OCI-LY1 (cell line): ENCODE results near the gene ZBTB46.

ENCODE experiments used
- H2AFZ ChIP-seq: fragments of 200-600 bp; sonication (generic), shearing (Covaris generic); 2 replicates; pipeline ENCODE4 v1.6.0; 2014; ENCODE audit warnings: antibody characterized with exemption, mild to moderate bottlenecking, low read length
- H3F3A ChIP-seq: fragments of 200-600 bp; sonication (generic), shearing (Covaris generic); 2 replicates; pipeline ENCODE4 v1.6.0; 2014; ENCODE audit warnings: mild to moderate bottlenecking, antibody characterized with exemption, low read length, moderate library complexity; ENCODE audit not compliant: insufficient read depth
- H3K27ac ChIP-seq: fragments of 200-600 bp; sonication (generic); 2 replicates; pipeline ENCODE4 v1.5.1; 2014; ENCODE audit warnings: low read length, mixed run types, mild to moderate bottlenecking, low read depth; ENCODE audit not compliant: poor library complexity, severe bottlenecking
- H3K27me3 ChIP-seq: fragments of 200-600 bp; sonication (generic); 2 replicates; pipeline ENCODE4 v1.6.0; 2014; ENCODE audit warnings: antibody characterized with exemption, mild to moderate bottlenecking, low read length, moderate library complexity; ENCODE audit not compliant: insufficient read depth
- H3K36me3 ChIP-seq: fragments of 200-600 bp; sonication (generic); 2 replicates; pipeline ENCODE4 v1.6.1; 2014; ENCODE audit warnings: mild to moderate bottlenecking, antibody characterized with exemption, low read length, moderate library complexity, mixed read lengths; ENCODE audit not compliant: insufficient read depth
- H3K4me1 ChIP-seq: fragments of 200-600 bp; sonication (generic); 2 replicates; pipeline ENCODE4 v1.5.1; 2014; ENCODE audit warnings: mild to moderate bottlenecking, low read length, moderate library complexity; ENCODE audit not compliant: insufficient read depth, severe bottlenecking
- H3K4me2 ChIP-seq: fragments of 200-600 bp; sonication (generic), shearing (Covaris generic); 2 replicates; pipeline ENCODE4 v1.6.1; 2014; ENCODE audit warnings: low read length
- H3K4me3 ChIP-seq: fragments of 200-600 bp; sonication (generic); 2 replicates; pipeline ENCODE4 v1.5.1; 2014; ENCODE audit warnings: low read length, low read depth, mild to moderate bottlenecking, mixed read lengths; ENCODE audit not compliant: poor library complexity, severe bottlenecking
- H3K79me2 ChIP-seq: fragments of 200-600 bp; shearing (Covaris generic); 2 replicates; pipeline ENCODE4 v1.6.1; 2016; ENCODE audit warnings: mixed run types, low read length, mixed read lengths; ENCODE audit not compliant: insufficient read depth
- H3K9ac ChIP-seq: fragments of 200-600 bp; sonication (generic), shearing (Covaris generic); 2 replicates; pipeline ENCODE4 v1.6.1; 2014; ENCODE audit warnings: mild to moderate bottlenecking, low read length, mixed read lengths
- H3K9me2 ChIP-seq: fragments of 200-600 bp; sonication (generic), shearing (Covaris generic); 2 replicates; pipeline ENCODE4 v1.6.1; 2014; ENCODE audit warnings: low read depth, mild to moderate bottlenecking, low read length, mixed read lengths
- H3K9me3 ChIP-seq: fragments of 200-600 bp; shearing (Covaris generic); 2 replicates; pipeline ENCODE4 v1.6.1; 2014; ENCODE audit warnings: low read length, mixed read lengths
- H4K20me1 ChIP-seq: fragments of 200-600 bp; sonication (generic), shearing (Covaris generic); 2 replicates; pipeline ENCODE4 v1.6.0; 2016; ENCODE audit warnings: mild to moderate bottlenecking, low read length; ENCODE audit not compliant: insufficient read depth
- CTCF ChIP-seq: fragments of 200-600 bp; sonication (generic), shearing (Covaris generic); IDR thresholded peaks from 2 replicates; pipeline ENCODE4 v1.5.1; 2017; ENCODE audit warnings: mild to moderate bottlenecking, antibody characterized with exemption, low read length, moderate library complexity, mixed read lengths
- EZH2 ChIP-seq: fragments of 200-600 bp; sonication (generic), shearing (Covaris generic); IDR thresholded peaks from 2 replicates; pipeline ENCODE4 v1.8.0; 2017; ENCODE audit warnings: borderline replicate concordance, mixed run types, mild to moderate bottlenecking, antibody characterized with exemption, low read length, moderate library complexity, mixed read lengths

ZBTB46 gene

GRCh38 chr20:63863021-63863797 lies 32.1 kb upstream of the ZBTB46 start:
- Histone ChIP-seq H3K79me2 (peaks cover 10% of the 10 kb centered on the region), H3K9me2 (no peaks in the 10 kb centered on the region), H3K4me3 (peak overlapping the region; percentile 99), H3K4me2 (peak overlapping the region; percentile 97), H3K9me3 (no peaks in the 10 kb centered on the region), H3K27ac (peak overlapping the region; percentile 86), H2AFZ (no peak overlapping the region), H3F3A (no peaks in the 10 kb centered on the region), H3K9ac (peak overlapping the region; percentile 98), H4K20me1 (no peaks in the 10 kb centered on the region), H3K36me3 (peaks cover 18% of the 10 kb centered on the region), H3K4me1 (peaks cover 22% of the 10 kb centered on the region), H3K27me3 (no peaks in the 10 kb centered on the region)
- no peak for TF ChIP-seq CTCF
- no peak for TF ChIP-seq EZH2

DNA sequence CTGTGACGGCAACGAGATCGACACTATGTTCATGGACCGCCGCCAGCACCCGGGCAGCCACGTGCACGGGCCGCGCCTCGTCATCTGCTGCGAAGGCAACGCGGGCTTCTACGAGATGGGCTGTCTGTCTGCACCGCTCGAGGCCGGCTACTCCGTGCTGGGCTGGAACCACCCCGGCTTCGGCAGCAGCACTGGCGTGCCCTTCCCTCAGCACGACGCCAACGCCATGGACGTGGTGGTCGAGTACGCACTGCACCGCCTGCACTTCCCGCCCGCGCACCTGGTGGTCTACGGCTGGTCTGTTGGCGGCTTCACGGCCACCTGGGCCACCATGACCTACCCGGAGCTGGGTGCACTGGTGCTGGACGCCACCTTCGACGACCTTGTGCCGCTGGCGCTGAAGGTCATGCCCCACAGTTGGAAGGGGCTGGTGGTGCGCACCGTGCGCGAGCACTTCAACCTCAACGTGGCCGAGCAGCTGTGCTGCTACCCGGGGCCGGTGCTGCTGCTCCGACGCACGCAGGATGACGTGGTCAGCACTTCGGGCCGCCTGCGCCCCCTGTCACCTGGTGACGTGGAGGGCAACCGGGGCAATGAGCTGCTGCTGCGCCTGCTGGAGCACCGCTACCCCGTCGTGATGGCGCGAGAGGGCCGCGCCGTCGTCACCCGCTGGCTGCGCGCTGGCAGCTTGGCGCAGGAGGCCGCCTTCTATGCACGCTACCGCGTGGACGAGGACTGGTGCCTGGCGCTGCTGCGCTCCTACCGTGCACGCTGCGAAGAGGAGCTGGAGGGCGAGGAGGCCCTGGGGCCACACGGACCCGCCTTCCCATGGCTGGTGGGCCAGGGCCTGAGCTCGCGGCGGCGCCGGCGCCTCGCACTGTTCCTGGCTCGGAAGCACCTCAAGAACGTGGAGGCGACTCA lies 31.2 kb upstream of the ZBTB46 start:
- peaks cover 18% of the 10 kb centered on the region for H3K36me3 ChIP-seq
- H3K4me1 ChIP-seq = peaks cover 22% of the 10 kb centered on the region
- no peaks in the 10 kb centered on the region for H3K9me2 ChIP-seq
- H3K27ac ChIP-seq = no peak overlapping the region
- peaks cover 10% of the 10 kb centered on the region for H3K79me2 ChIP-seq
- H4K20me1 ChIP-seq = no peaks in the 10 kb centered on the region
- H2AFZ ChIP-seq = no peak overlapping the region
- no peak overlapping the region for H3K4me2 ChIP-seq
- no peak for TF ChIP-seq EZH2
- no peak for TF ChIP-seq CTCF
- H3K4me3 ChIP-seq = no peak overlapping the region
- H3K9me3 ChIP-seq = no peaks in the 10 kb centered on the region
- no peak overlapping the region for H3K9ac ChIP-seq
- H3K27me3 ChIP-seq = no peaks in the 10 kb centered on the region
- H3F3A ChIP-seq = no peaks in the 10 kb centered on the region

GRCh38 chr20:63861365-63861934 lies 30.4 kb upstream of the ZBTB46 start, which contains the start of gene ABHD16B:
Gene ABHD16B (plus strand): TSS chr20:63861498. CDS start chr20:63861541, 43 bp downstream.
- no peak within 1 kb of the TSS for H3K4me2 ChIP-seq
- H2AFZ ChIP-seq = no peak within 1 kb of the TSS
- H3K79me2 ChIP-seq = peaks cover 10% of the 10 kb centered on the region
- peaks cover 20% of the 10 kb centered on the region for H3K4me1 ChIP-seq
- TF ChIP-seq CTCF = no peak
- no peak for TF ChIP-seq EZH2
- H3K9me3 ChIP-seq = no peaks in the 10 kb centered on the region
- no peaks in the 10 kb centered on the region for H3K9me2 ChIP-seq
- H3K36me3 ChIP-seq = peaks cover 18% of the 10 kb centered on the region
- no peaks in the 10 kb centered on the region for H3F3A ChIP-seq
- no peak within 1 kb of the TSS for H3K4me3 ChIP-seq
- no peak within 1 kb of the TSS for H3K9ac ChIP-seq
- H3K27me3 ChIP-seq = no peaks in the 10 kb centered on the region
- H4K20me1 ChIP-seq = no peaks in the 10 kb centered on the region
- no peak within 1 kb of the TSS for H3K27ac ChIP-seq
